NCI-H526 treated with DMSO at 0.1 percent for 48 hours (cell line): Measurements from ENCODE around the gene DAAM2.

Source experiments
- DNase-seq: peaks from one replicate; lab custom pipeline; 2025; lab: John Stamatoyannopoulos, UW

Gene DAAM2

DNA sequence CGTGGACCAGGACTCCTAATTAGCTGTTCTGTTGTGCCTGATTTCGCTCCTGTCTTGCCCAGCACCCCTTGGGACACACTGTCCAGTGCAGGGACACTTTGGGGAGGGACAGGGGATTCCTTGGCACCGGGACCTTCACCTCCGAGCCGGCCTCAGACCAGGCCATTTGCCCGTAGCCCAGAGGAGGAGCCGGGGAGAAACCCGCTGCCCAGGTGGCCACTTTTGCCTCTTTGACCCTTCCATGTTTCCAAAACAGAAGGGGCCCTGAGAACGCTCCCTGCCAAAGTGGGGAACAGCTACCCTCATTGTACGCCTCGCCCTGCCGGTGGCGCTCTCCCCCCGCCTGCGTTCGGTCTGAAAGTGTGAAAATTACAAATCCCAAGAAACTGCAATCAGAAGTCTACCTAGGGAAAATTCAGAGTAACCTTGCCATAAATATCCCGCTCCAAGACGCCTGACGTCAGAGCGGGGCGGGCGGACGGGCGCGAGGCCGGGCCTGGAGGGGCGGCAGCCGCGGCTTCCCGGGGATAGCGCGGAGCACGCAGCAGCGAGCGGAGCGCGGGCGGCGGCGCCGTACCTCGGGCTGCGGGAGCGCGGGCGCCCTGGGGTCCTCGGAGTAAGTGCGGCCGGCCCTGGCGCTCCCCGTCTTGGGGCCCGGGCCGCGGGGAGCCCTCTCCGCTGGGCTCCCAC is at the start of gene DAAM2:
TSS of gene DAAM2 (plus strand) at position 527 of the 690 bp plus-strand sequence. CDS start 63,927 bp downstream, outside the sequence.
- no peak for DNase-seq

DNA sequence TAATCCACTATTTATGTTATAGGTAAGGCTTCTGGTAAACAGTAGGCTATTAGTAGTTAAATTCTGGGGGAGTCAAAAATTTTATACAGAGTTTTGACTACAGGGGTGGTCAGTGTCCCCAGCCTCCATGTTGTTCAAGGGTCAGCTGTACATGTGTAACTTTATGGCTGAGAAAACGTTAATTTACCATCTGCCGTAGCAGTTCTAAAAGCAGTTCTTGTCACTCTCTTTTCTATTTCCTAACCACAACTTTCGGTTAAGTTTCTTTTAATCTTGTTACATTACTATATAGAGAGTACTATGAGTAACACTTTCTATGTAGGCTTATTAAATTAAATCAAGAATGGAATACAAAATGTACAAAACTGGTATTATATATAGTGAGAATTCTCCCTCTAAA is 45.4 kb upstream of the DAAM2 start:
- no peak for DNase-seq

DNA sequence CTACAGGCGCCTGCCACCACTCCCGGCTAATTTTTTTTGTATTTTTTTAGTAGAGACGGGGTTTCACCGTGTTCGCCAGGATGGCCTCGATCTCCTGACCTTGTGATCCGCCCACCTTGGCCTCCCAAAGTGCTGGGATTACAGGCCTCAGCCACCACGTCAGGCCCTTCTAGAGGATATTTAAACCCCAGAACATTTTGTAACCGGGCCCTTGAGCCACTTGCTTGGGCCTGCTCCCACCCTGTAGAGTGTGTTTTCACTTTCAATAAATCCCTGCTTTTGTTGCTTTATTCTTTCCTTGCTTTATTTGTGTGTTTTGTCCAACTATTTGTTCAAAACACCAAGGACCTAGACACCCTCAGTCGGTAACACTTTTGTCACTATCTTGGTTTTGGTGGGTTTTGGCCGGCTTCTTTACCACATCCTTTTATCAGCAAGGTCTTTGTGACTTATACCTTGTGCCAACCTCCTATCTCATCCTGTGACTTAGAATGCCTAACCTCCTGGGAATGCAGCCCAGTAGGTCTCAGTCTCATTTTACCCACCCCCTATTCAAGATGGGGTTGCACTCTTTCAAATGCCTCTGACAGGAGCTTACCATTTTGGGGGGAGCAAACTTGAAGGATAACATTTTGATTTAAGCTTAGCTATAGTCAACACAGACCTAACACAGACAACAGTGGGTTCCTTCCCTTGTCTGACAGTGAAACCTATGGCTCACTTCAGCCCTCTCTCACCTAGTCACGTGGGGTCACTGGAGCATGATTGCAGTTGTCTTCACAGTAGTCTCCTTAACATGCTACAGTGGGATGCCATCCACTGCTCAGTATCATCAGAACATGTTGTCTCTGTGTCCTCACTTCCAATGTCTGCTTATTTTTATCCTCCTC is 39.1 kb upstream of the DAAM2 start:
- no peak for DNase-seq

DNA sequence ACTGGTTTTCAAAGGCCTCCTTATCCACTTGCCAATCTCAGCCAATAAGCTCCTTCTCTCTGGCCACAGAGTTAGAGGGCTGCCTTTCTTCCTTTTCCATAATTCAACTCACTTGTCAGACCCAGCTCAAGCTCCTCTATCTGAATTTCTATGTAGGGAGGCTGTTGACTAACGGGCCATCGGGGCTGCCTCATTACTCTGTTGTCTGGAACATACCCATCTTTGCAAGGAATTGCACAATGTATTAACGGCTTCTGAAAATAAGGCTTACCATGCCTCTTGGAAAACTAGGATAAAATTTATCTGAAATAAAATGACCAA is 38.5 kb upstream of the DAAM2 start:
- no peak for DNase-seq

DNA sequence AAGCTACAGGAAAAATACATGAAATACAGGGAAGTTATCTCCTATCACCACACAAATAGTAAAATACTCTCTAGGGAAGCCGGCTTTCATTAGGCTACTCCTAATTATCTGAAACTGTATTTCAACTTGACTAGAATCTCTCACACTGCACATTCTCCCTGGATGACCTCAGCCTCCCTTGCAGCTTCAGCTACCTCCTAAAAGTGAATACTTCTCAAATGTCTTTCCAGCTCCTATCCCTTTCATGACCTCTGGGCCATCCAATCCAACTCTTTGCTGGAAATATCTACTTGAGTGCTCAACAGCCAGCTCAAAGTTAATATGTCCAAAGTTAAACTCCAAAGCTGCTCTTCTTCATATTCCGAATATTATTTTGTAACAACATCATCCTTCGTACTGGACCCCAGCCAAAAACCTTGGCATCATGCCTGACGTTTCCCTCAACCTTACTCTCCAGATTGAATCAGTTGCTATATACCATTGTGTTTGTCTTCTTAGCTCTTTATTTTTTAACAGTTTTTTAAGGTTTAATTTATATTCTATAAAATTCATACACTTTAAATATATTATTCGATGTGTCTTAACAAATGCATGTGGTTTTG is 37.6 kb upstream of the DAAM2 start:
- no peak for DNase-seq

DNA sequence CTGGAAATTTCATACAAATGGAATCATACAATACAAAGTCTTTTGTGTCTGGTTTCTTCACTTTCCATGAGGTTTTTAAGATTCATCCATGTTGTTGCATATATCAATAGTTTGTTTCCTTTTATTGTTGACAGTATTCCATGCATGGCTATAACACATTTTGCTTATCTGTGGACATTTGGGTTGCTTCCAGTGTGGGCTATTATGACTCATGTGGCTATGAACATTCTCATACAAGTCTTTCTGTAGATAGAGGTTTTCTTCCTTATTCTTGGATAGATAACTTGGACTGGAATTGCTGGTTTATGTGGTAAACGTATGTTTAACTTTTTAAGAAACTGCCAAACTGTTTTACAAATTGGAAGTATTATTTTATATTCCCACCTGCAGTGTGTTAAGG is 36.9 kb upstream of the DAAM2 start:
- no peak for DNase-seq

DNA sequence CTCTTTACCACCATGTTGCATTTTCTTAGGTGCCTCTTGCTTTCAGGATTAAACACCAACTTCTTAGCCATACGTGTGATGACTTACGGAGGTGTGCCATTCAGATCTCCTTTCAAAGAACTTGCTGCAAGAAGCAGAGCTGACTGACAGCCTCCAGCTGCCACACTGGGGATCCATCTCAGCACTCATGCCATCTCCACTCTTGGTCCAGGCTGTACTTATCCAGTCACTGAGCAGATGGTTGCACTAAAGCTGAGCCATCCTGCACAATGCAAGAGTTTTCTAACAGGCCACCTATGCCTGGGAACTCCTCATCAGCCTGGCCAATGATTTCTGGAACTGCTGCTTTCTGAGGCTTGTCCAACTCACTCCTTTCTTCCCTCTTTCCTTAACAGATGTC is 35.6 kb upstream of the DAAM2 start:
- DNase-seq: no peak

DNA sequence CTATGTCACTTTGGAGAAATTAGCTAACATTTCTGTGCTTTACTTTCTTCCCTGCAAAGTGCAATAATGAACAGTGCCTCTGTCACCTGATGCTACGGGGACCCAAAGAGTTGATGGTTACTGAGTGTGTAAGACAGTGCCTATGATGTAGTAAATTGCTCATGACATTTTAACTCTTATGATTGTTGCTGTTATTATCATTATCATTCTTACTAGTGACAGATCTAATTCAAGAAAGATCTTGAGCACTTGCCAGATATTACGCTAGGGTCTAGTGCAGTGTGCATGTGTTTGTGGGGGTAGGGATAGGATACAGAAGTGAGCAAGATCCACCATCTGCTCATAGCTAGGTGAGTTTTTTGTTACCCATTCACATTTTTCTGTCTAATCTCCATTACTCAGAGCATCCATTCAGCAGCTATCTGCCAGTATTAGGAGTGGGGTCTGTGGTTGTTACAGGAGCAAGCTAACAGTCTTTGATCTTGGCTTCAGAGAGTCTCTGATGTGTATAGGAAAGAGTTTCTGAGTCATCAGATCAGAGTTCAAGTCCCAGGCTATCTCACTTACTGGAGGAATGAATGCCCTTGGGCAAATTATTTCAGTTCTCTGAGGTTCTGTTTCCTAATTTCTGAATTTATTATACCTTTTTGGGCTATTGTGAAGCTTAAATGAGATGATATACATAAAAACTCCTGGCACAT is 33.1 kb upstream of the DAAM2 start:
- DNase-seq: no peak

DNA sequence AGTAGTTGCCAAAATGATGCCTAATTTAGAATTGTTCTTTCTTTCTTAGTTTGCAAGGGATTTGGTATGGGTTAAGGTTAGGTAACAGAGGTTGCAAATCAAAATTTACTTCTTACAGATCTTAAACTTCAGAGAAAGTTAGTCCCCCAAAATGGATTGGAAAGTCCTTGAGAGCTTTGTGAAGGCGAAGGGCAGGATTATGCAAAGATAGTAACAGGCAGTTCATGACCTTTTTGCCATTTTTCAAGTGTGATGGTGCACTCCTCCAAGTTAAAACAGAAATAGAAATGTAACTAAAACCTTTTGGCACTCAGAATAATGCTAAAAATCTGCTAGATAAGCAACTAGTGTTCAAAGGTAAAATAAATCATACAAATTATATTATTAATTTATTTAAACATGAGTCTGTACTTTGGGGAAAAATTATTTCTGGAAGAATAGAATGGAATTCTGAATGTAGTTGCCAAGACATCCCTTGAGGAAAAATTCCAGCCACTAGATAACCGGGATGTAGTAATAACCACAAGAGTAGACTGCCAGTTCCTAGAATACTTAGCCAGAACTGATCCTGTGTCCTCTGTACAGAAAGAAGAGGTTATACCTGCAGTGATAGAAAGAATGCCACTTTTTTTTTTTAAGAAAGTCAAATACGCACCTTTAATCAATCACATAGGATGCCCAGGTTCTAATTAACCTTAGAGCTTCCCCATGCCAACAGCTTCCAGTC is 31.8 kb upstream of the DAAM2 start:
- DNase-seq: no peak

DNA sequence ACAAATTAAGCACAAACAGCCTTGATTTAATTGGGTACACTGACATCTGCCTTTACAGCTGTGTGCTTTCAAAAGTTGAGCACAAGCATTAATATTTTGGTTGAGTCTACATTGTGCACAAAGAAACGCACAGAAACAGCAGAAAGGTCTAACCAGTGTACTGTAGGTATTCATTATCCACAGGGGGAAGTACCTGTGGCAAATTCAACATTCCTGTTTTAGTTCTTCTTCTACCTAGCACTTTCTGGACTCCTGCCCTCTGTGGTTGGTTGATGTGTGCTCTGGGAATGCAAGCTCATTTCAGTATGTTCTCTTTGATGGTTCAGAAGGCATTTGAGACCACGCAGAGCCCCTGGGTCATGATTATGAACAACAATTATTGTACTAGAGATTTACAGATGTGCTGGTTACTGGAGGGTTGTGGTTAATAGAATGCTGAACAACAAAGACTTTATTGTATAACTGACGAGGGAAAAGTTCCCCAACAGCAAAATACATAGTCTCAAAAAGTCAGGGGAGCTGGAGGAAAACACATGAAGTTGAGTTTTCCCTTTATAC is 26.6 kb upstream of the DAAM2 start:
- no peak for DNase-seq

DNA sequence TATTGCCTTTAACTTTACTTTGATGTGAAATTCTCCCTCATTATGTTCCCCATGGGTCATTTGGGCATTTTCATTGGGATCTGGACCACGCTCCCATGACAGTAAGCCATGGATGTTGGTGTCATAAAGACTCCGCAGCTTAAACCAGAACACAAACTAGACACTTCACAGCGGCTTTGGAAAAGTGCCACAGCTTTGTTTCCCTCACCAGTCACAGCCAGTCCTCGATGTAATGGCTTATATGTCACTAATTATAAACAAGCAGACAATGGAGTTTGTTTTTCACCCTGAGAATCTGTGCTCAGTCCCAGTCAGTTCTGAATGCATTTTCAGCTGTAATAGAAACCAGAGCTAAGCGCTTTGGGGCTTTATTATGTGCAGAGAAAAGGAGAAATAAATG is 23.2 kb upstream of the DAAM2 start:
- DNase-seq: no peak

DNA sequence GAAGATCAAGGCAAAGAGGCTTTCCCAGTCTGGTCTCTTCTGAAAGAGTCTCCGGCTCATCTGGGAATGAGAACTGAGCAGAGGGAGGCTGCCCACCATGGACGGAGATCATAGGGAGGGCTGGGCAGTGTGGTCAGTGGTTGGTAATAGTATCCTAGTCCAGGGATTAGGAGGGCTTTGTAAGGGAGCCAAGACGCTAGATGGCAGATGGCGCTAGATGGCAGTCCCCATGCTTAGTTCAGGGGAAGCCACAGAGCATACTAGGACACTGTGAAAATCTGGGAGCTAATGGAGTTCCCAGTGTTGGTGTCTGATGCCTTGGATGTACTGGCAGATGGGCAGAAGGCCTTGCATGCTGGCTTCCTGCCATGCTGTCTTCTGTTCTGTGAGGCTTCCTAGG is 21.7 kb upstream of the DAAM2 start:
- no peak for DNase-seq

DNA sequence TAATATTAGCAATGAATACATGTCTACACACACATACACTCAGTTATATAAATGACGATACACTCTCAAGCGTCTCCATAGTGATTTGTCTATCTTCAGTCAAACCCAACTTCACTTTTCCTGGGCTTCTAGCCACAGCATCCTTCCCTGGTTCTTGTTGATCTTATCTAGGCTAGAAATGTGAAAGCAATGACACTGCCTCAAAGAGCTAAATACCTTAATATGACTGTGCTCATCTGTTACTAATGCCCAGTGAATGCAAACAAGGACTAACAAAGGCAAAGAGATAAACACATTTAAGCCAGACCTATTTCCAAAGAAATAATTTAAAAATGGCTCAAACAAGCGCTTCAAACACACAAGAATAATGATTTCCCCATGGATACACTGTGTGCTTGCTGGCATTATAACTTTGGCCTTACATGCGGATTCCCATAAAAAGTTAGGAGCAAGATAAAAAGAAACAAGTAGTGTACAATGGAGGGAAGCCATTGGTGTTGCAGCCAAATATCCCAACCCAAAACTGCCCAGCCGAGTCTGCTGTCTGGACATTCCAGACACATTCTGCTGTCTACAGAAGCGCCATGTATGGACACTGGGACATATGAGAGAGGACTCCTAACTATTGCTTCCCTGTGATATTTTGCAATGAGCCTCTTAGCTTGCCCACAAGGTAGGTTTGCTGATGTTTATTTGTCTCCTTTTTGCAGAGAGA is 19.5 kb upstream of the DAAM2 start:
- DNase-seq: no peak

DNA sequence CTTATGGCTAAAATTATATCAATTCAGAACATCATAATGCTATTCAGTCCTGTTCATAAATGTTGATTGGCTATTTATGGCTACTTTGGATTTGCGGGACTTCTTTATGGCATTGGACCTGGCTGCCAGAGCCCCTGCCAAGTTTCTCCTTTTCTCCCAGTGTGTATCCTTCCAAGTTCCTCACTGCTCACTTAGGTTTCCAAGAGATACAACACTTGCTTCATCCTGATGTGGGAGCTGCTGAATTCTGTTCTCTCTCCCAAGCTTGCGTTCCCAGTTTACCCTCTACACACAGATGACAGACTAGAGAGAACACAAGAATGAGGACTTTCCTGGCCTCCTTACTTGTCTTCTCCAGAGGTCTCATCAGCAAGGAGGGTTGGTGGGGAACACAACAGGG is 18.4 kb upstream of the DAAM2 start:
- DNase-seq: no peak

DNA sequence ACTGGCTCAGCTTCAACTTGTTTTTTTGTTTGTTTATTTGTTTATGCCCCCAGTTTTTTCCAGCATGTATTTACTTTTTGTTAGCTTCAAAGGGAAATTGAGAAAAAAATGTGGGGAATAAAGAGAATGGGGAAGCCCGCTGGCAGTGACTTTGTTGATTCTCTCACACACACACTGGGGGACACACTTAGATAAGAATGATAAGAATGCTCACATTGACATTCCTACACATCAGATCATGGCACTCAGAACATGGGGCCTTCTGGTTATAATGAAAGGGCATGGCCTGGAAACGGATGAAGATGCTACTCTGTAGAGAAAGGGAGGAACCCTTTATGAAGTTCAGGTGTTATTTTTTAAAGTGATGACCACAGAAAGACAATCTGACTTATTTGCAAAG is 15.6 kb upstream of the DAAM2 start:
- no peak for DNase-seq

DNA sequence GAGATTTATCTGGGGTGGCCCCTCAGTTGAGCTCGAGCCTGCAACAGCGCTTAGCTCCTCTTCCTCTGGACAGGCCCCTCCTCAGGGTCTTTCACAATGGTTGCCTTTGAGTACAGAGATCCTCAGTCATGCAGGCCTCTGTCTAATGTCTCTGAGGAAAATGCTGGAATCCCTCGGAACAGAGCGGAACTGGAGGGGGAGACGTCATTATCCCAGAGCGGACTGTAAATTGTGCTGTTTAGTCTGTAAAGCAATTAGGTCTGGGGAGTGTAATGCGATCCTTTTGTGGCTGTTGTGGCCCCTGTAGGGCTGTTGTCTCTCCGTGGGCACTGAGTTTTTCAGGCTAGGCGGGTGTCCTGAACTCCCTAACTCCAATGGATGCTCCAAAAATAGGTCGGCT is 15.0 kb upstream of the DAAM2 start:
- DNase-seq: no peak

DNA sequence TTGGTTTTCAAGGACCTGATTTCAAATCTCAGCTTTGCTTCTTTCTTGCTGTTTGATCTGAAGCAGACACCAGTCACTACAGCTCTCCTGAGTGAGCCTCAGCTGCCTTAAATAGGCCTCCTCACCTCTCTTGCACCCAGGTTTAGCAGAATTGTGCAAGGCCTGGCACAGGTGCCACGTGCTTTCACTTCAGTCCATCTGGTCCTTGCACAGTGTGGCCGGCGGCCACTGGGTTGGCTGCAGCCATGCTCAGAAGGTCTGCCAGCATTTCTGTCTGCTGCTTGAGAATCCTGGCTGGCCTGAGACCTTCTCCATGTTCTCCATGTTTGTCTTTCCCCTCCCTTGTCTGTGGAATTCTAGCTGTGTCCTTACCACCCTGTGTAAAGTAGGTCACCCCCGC is 14.5 kb upstream of the DAAM2 start:
- DNase-seq: no peak

DNA sequence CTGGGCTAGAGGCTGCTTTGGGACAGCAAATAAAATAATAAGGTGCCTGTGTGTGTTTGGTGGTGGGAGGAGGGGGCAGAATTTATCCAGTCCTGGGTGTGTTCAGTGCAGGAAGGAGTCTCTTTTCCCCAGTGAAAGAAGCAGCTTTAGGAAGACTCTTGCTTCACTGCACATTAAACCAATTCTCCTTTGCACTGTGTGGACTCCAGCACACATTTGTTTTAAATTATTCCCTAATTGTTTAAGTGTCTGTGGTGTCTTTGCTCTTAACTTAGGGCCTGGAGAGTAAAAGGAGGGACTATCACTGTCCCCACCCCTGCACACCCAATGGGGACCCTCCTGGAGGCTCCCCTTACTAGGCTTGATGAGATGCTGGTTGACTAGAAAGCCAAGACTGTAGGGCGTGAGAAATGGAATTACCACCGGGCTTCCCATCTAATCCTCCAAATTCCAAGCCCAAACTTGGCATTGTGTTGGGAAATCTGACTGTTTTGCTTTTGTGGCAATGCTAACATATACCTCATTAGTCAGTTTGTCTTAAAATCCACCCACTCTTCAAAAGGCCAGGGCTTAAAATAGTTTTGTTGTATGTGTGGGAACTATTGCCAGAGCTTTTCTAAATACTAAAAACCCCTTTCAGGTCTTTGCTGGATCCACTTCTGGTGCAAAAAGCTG is 13.5 kb upstream of the DAAM2 start:
- no peak for DNase-seq

DNA sequence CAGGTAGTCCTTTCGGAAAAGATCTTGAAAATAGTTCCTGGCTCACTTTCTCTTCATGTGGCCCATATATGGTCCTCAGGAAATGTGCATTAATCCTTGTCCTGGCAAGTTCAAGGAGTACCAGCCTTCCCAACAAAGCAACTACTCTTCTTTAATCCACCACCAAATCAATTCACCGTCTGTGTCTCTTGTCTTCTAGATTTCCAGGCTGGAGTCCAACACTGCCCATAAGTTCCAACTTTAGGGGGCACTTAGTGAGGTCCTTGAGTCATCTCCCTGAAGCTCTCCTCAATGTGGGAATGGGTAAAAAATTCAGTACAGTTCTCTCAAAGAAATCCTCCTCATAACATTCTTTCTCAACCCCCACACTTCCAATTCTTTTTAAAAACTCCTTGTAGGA is 6.9 kb upstream of the DAAM2 start:
- no peak for DNase-seq

DNA sequence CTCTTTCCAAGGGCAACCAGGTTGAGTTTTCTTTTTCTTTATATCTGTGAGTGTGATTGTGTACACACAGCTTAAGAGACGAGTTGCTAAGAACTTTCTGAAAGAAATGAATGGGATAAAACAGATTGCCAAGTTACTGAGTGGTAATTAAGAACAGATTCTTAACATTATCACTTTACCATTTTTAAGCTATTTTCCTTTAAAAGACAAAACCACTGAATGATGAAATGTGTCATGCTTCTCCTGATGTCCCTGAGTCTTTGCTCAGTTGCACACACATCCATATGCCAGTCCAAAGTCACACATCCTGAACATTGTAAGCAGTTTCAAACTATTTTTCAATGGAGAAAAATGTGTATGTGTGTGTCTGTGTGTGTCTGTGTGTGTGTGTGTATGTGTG is 5.5 kb upstream of the DAAM2 start:
- DNase-seq: no peak
